ENCODE measurements around the gene TAF1C. TPM values are rescaled to one million over a fixed set of nuclear protein-coding genes. Genes with fewer than 3 reads are reported as not detected.

TAF1C gene
- total RNA-seq, 1 donor from 2014 or later = 14.1 TPM

DNA sequence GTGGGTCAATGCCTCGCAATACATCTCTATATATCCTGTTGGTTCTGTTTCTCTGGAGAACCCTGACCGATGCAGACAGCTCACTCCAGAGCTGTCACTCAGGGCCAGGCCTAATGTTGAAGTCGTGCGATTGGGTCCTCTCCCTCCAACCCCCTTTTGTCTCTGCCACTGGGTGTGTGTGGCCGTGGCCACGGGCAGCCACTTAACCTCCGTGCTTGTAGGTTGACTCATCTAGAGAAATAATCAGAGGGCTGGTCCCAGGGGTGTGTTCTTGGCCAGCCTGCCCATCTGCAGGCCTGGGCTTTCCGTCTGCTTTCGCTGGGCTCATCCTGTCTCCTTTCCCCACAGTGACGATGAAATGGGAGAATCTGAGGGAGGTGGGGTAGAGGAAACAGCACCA, 11.5 kb upstream of the TAF1C start:
- Histone ChIP-seq H3K9me3 (ENCODE audit: control insufficient read depth in 3 of 3, low read length in 3 of 3) (no peaks in the 10 kb centered on the region), H3K27me3 (ENCODE audit: control insufficient read depth in 3 of 3, insufficient read depth in 3 of 3, low read length in 3 of 3) (peaks cover 0 to 18% (median 4%) of the 10 kb centered on the region in 3 donors), H3K4me1 (ENCODE audit: control insufficient read depth in 3 of 3, insufficient read depth in 3 of 3, low read length in 3 of 3) (no peaks in the 10 kb centered on the region), H3K36me3 (ENCODE audit: control insufficient read depth in 3 of 3, insufficient read depth in 3 of 3, low read length in 3 of 3) (no peaks in the 10 kb centered on the region), H3K4me3 (ENCODE audit: low read length in 3 of 3) (no peak overlapping the region), H3K27ac (ENCODE audit: low read depth, low read length) (no peak overlapping the region), H3K9ac (ENCODE audit: low read depth in 1 of 3, low read length in 3 of 3) (no peak overlapping the region)

DNA sequence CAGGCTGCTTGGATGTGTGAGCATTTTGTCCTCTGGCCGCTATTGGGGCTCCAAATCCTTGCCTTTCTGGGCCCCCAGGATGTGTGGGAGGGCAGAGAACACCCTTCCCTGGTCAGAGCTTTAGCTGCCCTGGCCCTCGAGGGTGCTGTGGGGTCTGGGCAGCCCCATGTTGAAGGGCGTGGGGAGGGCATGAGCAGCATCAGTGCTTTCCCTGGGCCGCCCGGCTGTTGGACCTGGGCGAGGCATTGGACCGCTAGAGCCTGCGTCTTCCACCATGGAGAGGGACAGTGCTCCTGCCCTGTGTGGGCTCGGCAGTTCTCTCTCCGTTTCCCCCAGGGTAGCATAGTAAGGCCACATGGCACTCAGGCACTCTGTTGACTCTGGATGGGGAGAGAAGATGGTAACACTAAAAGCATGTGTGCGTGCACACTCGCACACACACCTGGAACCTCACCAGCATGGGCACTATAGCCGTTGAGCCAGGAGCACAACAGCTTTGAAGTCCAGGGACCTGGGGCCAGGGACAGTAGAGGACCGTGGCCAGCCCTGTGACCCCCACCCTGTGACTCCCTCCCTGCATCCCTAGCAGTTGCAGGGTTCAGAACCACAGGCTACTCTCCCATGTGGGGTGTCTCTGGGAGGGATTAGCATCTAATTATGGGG, 10.7 kb upstream of the TAF1C start:
- Histone ChIP-seq H3K27me3 (ENCODE audit: control insufficient read depth in 3 of 3, insufficient read depth in 3 of 3, low read length in 3 of 3) (peaks cover 0 to 18% (median 4%) of the 10 kb centered on the region in 3 donors), H3K4me3 (ENCODE audit: low read length in 3 of 3) (no peak overlapping the region), H3K4me1 (ENCODE audit: control insufficient read depth in 3 of 3, insufficient read depth in 3 of 3, low read length in 3 of 3) (no peaks in the 10 kb centered on the region), H3K27ac (ENCODE audit: low read depth, low read length) (no peak overlapping the region), H3K36me3 (ENCODE audit: control insufficient read depth in 3 of 3, insufficient read depth in 3 of 3, low read length in 3 of 3) (no peaks in the 10 kb centered on the region), H3K9me3 (ENCODE audit: control insufficient read depth in 3 of 3, low read length in 3 of 3) (no peaks in the 10 kb centered on the region), H3K9ac (ENCODE audit: low read depth in 1 of 3, low read length in 3 of 3) (no peak overlapping the region)

DNA sequence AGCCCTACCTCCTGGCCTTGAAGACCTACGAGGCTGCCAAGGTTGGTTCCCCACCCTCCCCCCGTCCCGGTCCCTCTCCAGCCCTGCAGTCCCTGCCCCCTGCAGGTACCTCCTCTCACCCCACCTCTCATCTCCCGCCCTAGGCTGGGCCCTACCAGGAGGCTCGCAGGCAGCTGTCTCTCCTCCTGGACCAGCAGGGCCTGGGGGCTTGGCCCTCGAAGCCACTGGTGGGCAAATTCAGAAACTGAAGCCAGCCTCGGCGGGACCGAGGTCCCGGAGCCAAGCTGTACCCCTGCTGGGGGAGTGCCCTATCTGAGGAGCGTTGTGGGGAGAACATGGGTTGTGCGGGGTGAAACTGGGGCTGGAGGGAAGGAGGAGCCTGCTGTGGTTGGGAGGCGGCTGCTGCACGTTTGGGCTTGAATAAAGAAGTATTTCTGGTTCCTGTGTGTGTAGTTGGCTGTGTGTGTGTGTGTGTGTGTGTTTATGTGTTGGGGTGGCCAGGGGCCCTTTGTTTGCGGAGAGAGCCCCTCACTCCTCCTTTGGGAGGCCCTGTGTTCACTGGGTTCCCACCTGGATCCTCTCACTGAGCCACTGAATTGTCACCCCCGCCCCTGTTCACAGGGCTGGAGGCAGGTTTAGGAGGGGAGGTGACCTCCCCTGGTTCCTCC, 10.0 kb upstream of the TAF1C start:
- H3K4me1 ChIP-seq (ENCODE audit: control insufficient read depth in 3 of 3, insufficient read depth in 3 of 3, low read length in 3 of 3) = no peaks in the 10 kb centered on the region
- H3K36me3 ChIP-seq (ENCODE audit: control insufficient read depth in 3 of 3, insufficient read depth in 3 of 3, low read length in 3 of 3) = no peaks in the 10 kb centered on the region
- H3K4me3 ChIP-seq (ENCODE audit: low read length in 3 of 3) = no peak overlapping the region
- H3K27ac ChIP-seq (ENCODE audit: low read depth, low read length) = no peak overlapping the region
- H3K9me3 ChIP-seq (ENCODE audit: control insufficient read depth in 3 of 3, low read length in 3 of 3) = no peaks in the 10 kb centered on the region
- H3K9ac ChIP-seq (ENCODE audit: low read depth in 1 of 3, low read length in 3 of 3) = no peak overlapping the region
- peaks cover 0 to 18% (median 4%) of the 10 kb centered on the region in 3 donors for H3K27me3 ChIP-seq (ENCODE audit: control insufficient read depth in 3 of 3, insufficient read depth in 3 of 3, low read length in 3 of 3)

DNA sequence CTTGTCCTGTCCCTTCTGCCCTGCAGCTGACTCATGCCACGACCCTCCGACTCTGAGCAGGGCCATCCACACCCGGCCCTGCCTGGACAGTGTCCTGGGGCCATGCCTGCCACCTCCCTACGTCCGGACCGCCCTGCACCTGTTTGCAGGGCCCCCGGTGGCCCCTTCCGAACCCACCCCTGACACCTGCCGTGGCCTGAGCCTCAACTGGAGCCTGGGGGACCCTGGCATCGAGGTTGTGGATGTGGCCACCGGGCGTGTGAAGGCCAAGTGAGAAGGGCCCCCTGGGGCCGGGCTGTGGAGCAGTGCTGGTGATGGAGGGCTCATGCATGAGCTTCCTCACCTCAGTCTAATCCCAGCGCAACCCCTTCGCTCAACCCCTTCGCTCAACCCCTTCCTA, 9.2 kb upstream of the TAF1C start:
- no peaks in the 10 kb centered on the region for H3K4me1 ChIP-seq (ENCODE audit: control insufficient read depth in 3 of 3, insufficient read depth in 3 of 3, low read length in 3 of 3)
- H3K9ac ChIP-seq (ENCODE audit: low read depth in 1 of 3, low read length in 3 of 3) = no peak overlapping the region
- H3K9me3 ChIP-seq (ENCODE audit: control insufficient read depth in 3 of 3, low read length in 3 of 3) = no peaks in the 10 kb centered on the region
- H3K36me3 ChIP-seq (ENCODE audit: control insufficient read depth in 3 of 3, insufficient read depth in 3 of 3, low read length in 3 of 3) = no peaks in the 10 kb centered on the region
- peaks cover 0 to 18% (median 4%) of the 10 kb centered on the region in 3 donors for H3K27me3 ChIP-seq (ENCODE audit: control insufficient read depth in 3 of 3, insufficient read depth in 3 of 3, low read length in 3 of 3)
- H3K4me3 ChIP-seq (ENCODE audit: low read length in 3 of 3) = no peak overlapping the region
- H3K27ac ChIP-seq (ENCODE audit: low read depth, low read length) = no peak overlapping the region

DNA sequence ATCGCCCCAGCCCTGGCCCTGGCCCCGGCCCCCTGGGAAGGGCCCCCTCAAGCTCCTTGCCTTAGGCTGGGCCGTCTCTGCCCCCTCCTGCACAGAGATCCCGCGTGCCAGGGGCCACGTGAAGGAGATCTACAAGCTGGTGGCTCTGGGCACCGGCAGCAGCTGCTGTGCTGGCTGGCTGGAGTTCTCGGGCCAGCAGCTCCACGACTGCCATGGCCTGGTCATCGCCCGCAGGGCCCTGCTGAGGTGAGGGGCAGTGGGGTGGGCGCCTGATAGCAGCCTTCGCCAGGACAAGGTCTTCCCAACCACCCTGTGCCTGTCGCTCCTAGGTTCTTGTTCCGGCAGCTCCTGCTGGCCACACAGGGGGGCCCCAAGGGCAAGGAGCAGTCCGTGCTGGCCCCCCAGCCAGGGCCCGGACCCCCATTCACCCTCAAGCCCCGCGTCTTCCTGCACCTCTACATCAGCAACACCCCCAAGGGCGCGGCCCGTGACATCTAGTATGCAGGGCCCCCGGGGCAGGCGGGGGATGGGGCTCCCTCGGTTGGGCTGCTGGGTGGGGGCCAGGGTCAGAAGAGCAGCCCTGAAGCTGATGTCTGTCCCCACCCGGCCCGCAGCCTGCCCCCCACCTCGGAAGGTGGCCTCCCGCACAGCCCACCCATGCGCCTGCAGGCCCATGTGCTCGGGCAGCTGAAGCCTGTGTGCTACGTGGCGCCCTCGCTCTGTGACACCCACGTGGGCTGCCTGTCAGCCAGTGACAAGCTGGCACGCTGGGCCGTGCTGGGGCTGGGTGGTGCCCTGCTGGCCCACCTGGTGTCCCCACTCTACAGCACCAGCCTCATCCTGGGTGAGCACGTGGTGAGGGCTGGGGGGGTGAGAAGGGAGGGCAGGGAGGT, 8.6 kb upstream of the TAF1C start:
- Histone ChIP-seq H3K27me3 (ENCODE audit: control insufficient read depth in 3 of 3, insufficient read depth in 3 of 3, low read length in 3 of 3) (peaks cover 0 to 18% (median 4%) of the 10 kb centered on the region in 3 donors), H3K4me3 (ENCODE audit: low read length in 3 of 3) (no peak overlapping the region), H3K27ac (ENCODE audit: low read depth, low read length) (no peak overlapping the region), H3K4me1 (ENCODE audit: control insufficient read depth in 3 of 3, insufficient read depth in 3 of 3, low read length in 3 of 3) (no peaks in the 10 kb centered on the region), H3K9me3 (ENCODE audit: control insufficient read depth in 3 of 3, low read length in 3 of 3) (no peaks in the 10 kb centered on the region), H3K36me3 (ENCODE audit: control insufficient read depth in 3 of 3, insufficient read depth in 3 of 3, low read length in 3 of 3) (no peaks in the 10 kb centered on the region), H3K9ac (ENCODE audit: low read depth in 1 of 3, low read length in 3 of 3) (no peak overlapping the region)

DNA sequence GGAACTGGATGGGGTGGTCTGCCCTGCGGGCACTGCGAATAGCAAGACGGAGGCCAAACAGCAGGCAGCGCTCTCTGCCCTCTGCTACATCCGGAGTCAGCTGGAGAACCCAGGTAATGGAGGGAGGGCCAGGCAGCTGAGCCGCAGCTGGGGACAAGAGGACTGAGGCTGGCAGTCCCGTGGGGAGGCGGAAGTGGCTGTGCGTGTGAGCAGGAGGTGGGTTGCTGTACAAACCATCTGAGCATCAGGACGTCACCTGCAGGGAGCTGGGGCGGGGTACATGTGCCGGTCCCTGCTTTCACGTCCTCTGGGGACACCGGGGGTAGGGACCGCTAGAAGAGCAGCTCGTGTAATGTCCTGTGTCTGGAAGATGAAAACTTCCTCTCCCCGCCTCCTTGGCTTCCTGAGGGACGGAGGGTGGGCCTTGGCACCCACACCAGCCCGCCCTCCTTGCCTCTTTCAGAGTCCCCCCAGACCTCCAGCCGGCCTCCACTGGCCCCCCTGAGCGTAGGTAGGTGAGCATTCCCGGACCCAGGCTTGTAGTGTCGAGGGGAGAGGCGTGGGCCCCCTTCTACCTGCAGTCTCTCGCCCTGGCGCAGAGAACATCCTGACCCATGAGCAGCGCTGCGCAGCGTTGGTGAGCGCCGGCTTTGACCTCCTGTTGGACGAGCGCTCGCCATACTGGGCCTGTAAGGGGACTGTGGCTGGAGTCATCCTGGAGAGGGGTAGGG, 7.8 kb upstream of the TAF1C start:
- Histone ChIP-seq H3K27me3 (ENCODE audit: control insufficient read depth in 3 of 3, insufficient read depth in 3 of 3, low read length in 3 of 3) (peaks cover 0 to 18% (median 4%) of the 10 kb centered on the region in 3 donors), H3K4me3 (ENCODE audit: low read length in 3 of 3) (peak overlapping the region in 1 of 3 donors; percentile 13), H3K4me1 (ENCODE audit: control insufficient read depth in 3 of 3, insufficient read depth in 3 of 3, low read length in 3 of 3) (no peaks in the 10 kb centered on the region), H3K36me3 (ENCODE audit: control insufficient read depth in 3 of 3, insufficient read depth in 3 of 3, low read length in 3 of 3) (no peaks in the 10 kb centered on the region), H3K9ac (ENCODE audit: low read depth in 1 of 3, low read length in 3 of 3) (no peak overlapping the region), H3K9me3 (ENCODE audit: control insufficient read depth in 3 of 3, low read length in 3 of 3) (no peaks in the 10 kb centered on the region), H3K27ac (ENCODE audit: low read depth, low read length) (no peak overlapping the region)

DNA sequence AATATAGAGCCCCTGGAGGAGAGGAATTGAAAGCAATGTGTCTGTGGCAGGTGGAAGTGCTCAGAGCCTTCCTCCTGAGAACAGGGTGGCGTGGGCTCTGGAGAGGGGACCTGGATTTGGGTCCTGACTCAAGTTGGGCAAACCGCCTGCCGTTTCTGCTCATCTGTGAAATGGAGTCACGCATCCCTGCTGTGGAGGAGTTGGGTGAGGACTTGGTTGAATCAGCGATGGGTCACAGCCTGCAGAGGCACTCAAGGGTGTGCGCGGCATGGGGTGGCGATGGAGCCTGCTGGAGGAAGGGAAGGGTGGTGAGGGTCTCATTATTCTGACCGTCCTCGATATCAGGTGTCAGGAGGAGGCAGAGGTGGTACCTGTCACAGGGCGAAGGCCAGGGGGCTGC, 7.2 kb upstream of the TAF1C start:
- Histone ChIP-seq H3K9me3 (ENCODE audit: control insufficient read depth in 3 of 3, low read length in 3 of 3) (no peaks in the 10 kb centered on the region), H3K4me1 (ENCODE audit: control insufficient read depth in 3 of 3, insufficient read depth in 3 of 3, low read length in 3 of 3) (no peaks in the 10 kb centered on the region), H3K36me3 (ENCODE audit: control insufficient read depth in 3 of 3, insufficient read depth in 3 of 3, low read length in 3 of 3) (no peaks in the 10 kb centered on the region), H3K4me3 (ENCODE audit: low read length in 3 of 3) (no peak overlapping the region), H3K27me3 (ENCODE audit: control insufficient read depth in 3 of 3, insufficient read depth in 3 of 3, low read length in 3 of 3) (peaks cover 0 to 18% (median 4%) of the 10 kb centered on the region in 3 donors), H3K9ac (ENCODE audit: low read depth in 1 of 3, low read length in 3 of 3) (no peak overlapping the region), H3K27ac (ENCODE audit: low read depth, low read length) (no peak overlapping the region)

DNA sequence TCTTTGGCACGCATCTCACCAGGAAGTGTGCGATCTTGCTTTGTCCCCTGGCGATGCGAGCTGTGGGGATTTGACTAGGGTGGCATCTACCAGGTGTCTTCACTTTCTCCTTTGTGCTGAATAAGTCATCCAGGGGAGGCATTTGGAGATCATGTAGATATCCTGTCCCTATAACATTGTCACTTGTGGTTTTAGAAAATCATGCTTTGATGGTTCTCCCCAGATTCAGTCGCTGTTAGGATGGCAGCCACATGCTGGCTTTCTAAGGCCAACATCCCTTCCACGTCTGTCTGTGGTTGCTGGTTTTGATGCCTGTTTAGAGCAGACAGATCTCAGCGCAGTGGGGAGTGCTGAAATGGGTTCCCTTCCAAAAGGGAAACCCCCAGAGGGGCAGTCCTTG, 6.6 kb upstream of the TAF1C start:
- Histone ChIP-seq H3K36me3 (ENCODE audit: control insufficient read depth in 3 of 3, insufficient read depth in 3 of 3, low read length in 3 of 3) (no peaks in the 10 kb centered on the region), H3K9me3 (ENCODE audit: control insufficient read depth in 3 of 3, low read length in 3 of 3) (no peaks in the 10 kb centered on the region), H3K27me3 (ENCODE audit: control insufficient read depth in 3 of 3, insufficient read depth in 3 of 3, low read length in 3 of 3) (peaks cover 0 to 18% (median 4%) of the 10 kb centered on the region in 3 donors), H3K4me3 (ENCODE audit: low read length in 3 of 3) (no peak overlapping the region), H3K4me1 (ENCODE audit: control insufficient read depth in 3 of 3, insufficient read depth in 3 of 3, low read length in 3 of 3) (no peaks in the 10 kb centered on the region), H3K9ac (ENCODE audit: low read depth in 1 of 3, low read length in 3 of 3) (no peak overlapping the region), H3K27ac (ENCODE audit: low read depth, low read length) (no peak overlapping the region)

DNA sequence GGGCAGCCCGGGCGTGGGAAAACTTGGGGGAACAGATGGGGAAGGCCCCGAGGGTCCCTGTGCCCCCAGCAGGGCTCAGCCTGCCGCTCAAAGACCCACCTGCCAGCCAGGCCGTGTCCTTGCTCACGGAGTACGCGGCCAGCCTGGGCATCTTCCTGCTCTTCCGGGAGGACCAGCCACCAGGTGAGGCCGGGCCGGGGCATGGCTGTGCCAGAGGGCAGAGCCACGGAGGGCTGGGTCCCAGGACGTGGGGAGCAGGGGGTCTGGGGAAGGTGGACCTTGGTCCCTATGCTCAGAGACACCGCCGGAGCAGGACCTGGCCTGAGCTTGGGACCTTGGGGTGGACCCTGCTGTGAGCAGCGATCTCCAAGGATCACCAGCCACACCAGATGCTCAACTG, 4.6 kb upstream of the TAF1C start:
- H3K27me3 ChIP-seq (ENCODE audit: control insufficient read depth in 3 of 3, insufficient read depth in 3 of 3, low read length in 3 of 3) = peaks cover 0 to 17% (median 4%) of the 10 kb centered on the region in 3 donors
- H3K4me1 ChIP-seq (ENCODE audit: control insufficient read depth in 3 of 3, insufficient read depth in 3 of 3, low read length in 3 of 3) = peaks cover 0 to 4% (median 0%) of the 10 kb centered on the region in 3 donors
- H3K4me3 ChIP-seq (ENCODE audit: low read length in 3 of 3) = no peak overlapping the region
- H3K9me3 ChIP-seq (ENCODE audit: control insufficient read depth in 3 of 3, low read length in 3 of 3) = no peaks in the 10 kb centered on the region
- no peak overlapping the region for H3K9ac ChIP-seq (ENCODE audit: low read depth in 1 of 3, low read length in 3 of 3)
- H3K27ac ChIP-seq (ENCODE audit: low read depth, low read length) = no peak overlapping the region
- H3K36me3 ChIP-seq (ENCODE audit: control insufficient read depth in 3 of 3, insufficient read depth in 3 of 3, low read length in 3 of 3) = no peaks in the 10 kb centered on the region

Data from skeletal muscle tissue (tissue), 4 donors.